ENCODE data around the gene MNS1. TPM values are rescaled to one million over a fixed set of nuclear protein-coding genes. Genes with fewer than 3 reads are reported as not detected.

Gene MNS1
- total and polyA plus RNA-seq, 9 of the 15 experiments (the other 6 are each of a cell fraction or from before 2014, with no cell fraction given): 1.1 to 10.3 (median 2.5) TPM

GRCh38 chr15:56425276-56425675 lies 39.7 kb downstream of the MNS1 start:
- Histone ChIP-seq H3K27me3 (ENCODE audit: control insufficient read depth in 2 of 2, insufficient read depth in 2 of 2, low read length in 2 of 2) (no peaks in the 10 kb centered on the region), H3K9ac (ENCODE audit: insufficient read depth in 1 of 2, low read depth in 2 of 2, low read length in 2 of 2) (no peak overlapping the region), H3K4me1 (replicated peaks in 1 of 2; ENCODE audit: control insufficient read depth in 2 of 2, insufficient read depth in 2 of 2, low read length in 2 of 2) (no peaks in the 10 kb centered on the region), H3K9me1 (ENCODE audit: control insufficient read depth, insufficient read depth, low read length) (no peaks in the 10 kb centered on the region), H2AFZ (ENCODE audit: low read depth, low read length) (no peak overlapping the region), H3K79me2 (ENCODE audit: control insufficient read depth, insufficient read depth, low read length) (no peaks in the 10 kb centered on the region), H4K20me1 (replicated peaks; ENCODE audit: control insufficient read depth, insufficient read depth, low read length) (no peaks in the 10 kb centered on the region), H3K9me3 (replicated peaks; ENCODE audit: control insufficient read depth, insufficient read depth, low read depth, low read length) (no peaks in the 10 kb centered on the region), H3K27ac (ENCODE audit: extremely low read depth, low read depth, low read length) (no peak overlapping the region), H3K4me3 (no peak overlapping the region), H3K4me2 (ENCODE audit: insufficient read depth, low read length) (no peak overlapping the region), H3K36me3 (ENCODE audit: control insufficient read depth, insufficient read depth, low read length) (no peaks in the 10 kb centered on the region)
- no peak for DNase-seq (ENCODE audit: extremely low read depth in 1 of 4, low spot score in 3 of 4)
- in situ Hi-C loops (cut with MboI) (no loop called here), intact Hi-C loops (cut with micrococcal nuclease) (loop anchor here (5.0 to 10.0 kb wide), 3 partner anchors 340 to 778 kb away; no protein-coding TSS in a partner anchor)
- POLR2A ChIA-PET: no interaction called here
- FAIRE-seq: no peak
- CTCF ChIA-PET (ENCODE audit: low intra/inter-chr PET ratio): no interaction called here
- BruUV-seq (replicated peaks): no TSS peak
- no peak for ATAC-seq
- no peak for TF ChIP-seq U2AF2 (optimal IDR thresholded peaks at IDR 0.05; ENCODE audit: low read depth, low read length)
- peak; percentile 46 for TF ChIP-seq ZNF280A (IDR thresholded peaks at IDR 0.05; ENCODE audit: low read depth, partially characterized antibody)
- TF ChIP-seq THRAP3 (IDR thresholded peaks at IDR 0.05; ENCODE audit: borderline replicate concordance): no peak
- no peak for TF ChIP-seq NFYB (IDR thresholded peaks at IDR 0.05; ENCODE audit: extremely low read depth, insufficient read length)
- TF ChIP-seq RREB1 (CRISPR knock-in tag; IDR thresholded peaks at IDR 0.05): no peak
- TF ChIP-seq TRIM28 (IDR thresholded peaks at IDR 0.05): 0 out of 2 replicates have a peak, but pooled peaks have one; percentile 53
- no peak for TF ChIP-seq SMAD1 (IDR thresholded peaks at IDR 0.05; ENCODE audit: low read depth, low read length, partially characterized antibody)
- TF ChIP-seq NCOA6 (IDR thresholded peaks at IDR 0.05): no peak
- TF ChIP-seq, protein P1, sequence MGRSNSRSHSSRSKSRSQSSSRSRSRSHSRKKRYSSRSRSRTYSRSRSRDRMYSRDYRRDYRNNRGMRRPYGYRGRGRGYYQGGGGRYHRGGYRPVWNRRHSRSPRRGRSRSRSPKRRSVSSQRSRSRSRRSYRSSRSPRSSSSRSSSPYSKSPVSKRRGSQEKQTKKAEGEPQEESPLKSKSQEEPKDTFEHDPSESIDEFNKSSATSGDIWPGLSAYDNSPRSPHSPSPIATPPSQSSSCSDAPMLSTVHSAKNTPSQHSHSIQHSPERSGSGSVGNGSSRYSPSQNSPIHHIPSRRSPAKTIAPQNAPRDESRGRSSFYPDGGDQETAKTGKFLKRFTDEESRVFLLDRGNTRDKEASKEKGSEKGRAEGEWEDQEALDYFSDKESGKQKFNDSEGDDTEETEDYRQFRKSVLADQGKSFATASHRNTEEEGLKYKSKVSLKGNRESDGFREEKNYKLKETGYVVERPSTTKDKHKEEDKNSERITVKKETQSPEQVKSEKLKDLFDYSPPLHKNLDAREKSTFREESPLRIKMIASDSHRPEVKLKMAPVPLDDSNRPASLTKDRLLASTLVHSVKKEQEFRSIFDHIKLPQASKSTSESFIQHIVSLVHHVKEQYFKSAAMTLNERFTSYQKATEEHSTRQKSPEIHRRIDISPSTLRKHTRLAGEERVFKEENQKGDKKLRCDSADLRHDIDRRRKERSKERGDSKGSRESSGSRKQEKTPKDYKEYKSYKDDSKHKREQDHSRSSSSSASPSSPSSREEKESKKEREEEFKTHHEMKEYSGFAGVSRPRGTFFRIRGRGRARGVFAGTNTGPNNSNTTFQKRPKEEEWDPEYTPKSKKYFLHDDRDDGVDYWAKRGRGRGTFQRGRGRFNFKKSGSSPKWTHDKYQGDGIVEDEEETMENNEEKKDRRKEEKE (IDR thresholded peaks at IDR 0.05; ENCODE audit: borderline replicate concordance in 1 of 2, control insufficient read depth in 1 of 2, low read depth in 2 of 2, low read length in 1 of 2): no peak
- TF ChIP-seq RBM15 (IDR thresholded peaks at IDR 0.05; ENCODE audit: insufficient read depth, low read length): no peak
- no peak for TF ChIP-seq ZNF696 (CRISPR knock-in tag; conservative IDR thresholded peaks at IDR 0.05)

Measured in K562 (cell line).